Left ventricle myocardium inferior (tissue), 1 donor: ENCODE results near the gene MVB12A. TPM values are rescaled to one million over a fixed set of nuclear protein-coding genes. Genes with fewer than 3 reads are reported as not detected.

Experiments
- DNase-seq: peaks from one replicate; pipeline ENCODE4 v3.0.0-alpha.2; 2020
- H3K27ac ChIP-seq: fragments of 200-600 bp; replicated peaks from 2 replicates; pipeline ENCODE4 v1.8.0; 2021
- H3K27me3 ChIP-seq: fragments of 200-600 bp; 2 replicates; pipeline ENCODE4 v1.8.0; 2021; ENCODE audit warnings: low read depth
- H3K36me3 ChIP-seq: fragments of 200-600 bp; 2 replicates; pipeline ENCODE4 v1.8.0; 2021
- H3K4me1 ChIP-seq: fragments of 200-600 bp; 2 replicates; pipeline ENCODE4 v1.8.0; 2021
- H3K4me3 ChIP-seq: fragments of 200-600 bp; 2 replicates; pipeline ENCODE4 v1.8.0; 2021; ENCODE audit warnings: mild to moderate bottlenecking, moderate library complexity
- H3K9me3 ChIP-seq: fragments of 200-600 bp; replicated peaks from 2 replicates; pipeline ENCODE4 v1.8.0; 2021
- intact Hi-C: fragments of 100-400 bp; cut with micrococcal nuclease; formaldehyde crosslinking; loops from one replicate; pipeline ENCODE4 v1.11.0; 2022
- total RNA-seq: library from RNA; stranded (reverse); fragmentation: NEBNext Ultra II Directional; extraction: Animal tissue kit (Norgen Biotek cat#: 25700); gene quantifications from one replicate; pipeline ENCODE4 v1.2.1, GENCODE V29; 2021
- TF ChIP-seq, protein P1 (sequence below): fragments of 200-600 bp; IDR thresholded peaks from 2 replicates; pipeline ENCODE4 v1.8.0; 2021; ENCODE audit warnings: antibody characterized with exemption, mild to moderate bottlenecking, borderline replicate concordance
- donor health status: DM: no; HTN: yes; CAD: no; lungs with severe emphysema.

Gene MVB12A
- total RNA-seq, 1 donor from 2014 or later = 19.6 TPM

DNA sequence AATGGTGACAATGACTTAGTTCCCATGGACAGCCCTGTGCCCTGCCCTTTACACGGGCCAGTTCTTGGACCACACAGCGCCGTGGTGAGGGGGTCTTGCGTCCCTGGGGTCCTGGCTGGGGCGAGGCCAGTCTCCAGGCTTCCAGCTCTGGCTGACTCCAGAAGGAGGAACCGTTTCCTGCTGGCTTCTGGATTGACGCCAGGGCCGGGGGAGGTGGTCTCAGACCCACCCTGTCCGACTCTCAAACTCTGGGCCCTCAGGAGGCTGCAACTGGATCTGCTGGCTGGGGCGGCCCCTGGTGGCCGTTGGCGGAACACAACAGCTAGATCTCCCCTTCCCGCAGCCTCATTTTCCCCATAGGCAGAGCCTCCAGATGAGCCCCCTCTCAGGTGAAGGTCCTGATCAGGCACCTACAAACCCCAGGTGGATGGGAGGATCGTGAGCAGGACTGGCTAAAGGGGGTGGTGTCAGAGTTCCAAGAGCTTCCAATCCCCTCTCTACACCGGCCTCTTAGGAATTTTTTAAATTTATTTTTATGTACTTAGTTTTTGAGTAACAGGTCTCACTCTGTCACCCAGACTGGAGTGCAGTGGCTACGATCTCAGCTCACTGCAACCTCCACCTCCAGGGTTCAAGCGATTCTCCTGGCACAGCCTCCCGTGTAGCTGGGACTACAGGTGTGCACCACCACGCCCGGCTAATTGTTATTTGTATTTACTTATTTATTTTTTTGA, 33.8 kb upstream of the MVB12A start:
- intact Hi-C loops = loop anchor here (2.0 to 10.0 kb wide), 2 partner anchors 39 to 91 kb away; no protein-coding TSS in a partner anchor
- no peak overlapping the region for H3K27ac ChIP-seq
- H3K27me3 ChIP-seq = peaks cover 7% of the 10 kb centered on the region
- peak; percentile 56 for DNase-seq
- H3K9me3 ChIP-seq = peaks cover 12% of the 10 kb centered on the region
- TF ChIP-seq, protein P1, sequence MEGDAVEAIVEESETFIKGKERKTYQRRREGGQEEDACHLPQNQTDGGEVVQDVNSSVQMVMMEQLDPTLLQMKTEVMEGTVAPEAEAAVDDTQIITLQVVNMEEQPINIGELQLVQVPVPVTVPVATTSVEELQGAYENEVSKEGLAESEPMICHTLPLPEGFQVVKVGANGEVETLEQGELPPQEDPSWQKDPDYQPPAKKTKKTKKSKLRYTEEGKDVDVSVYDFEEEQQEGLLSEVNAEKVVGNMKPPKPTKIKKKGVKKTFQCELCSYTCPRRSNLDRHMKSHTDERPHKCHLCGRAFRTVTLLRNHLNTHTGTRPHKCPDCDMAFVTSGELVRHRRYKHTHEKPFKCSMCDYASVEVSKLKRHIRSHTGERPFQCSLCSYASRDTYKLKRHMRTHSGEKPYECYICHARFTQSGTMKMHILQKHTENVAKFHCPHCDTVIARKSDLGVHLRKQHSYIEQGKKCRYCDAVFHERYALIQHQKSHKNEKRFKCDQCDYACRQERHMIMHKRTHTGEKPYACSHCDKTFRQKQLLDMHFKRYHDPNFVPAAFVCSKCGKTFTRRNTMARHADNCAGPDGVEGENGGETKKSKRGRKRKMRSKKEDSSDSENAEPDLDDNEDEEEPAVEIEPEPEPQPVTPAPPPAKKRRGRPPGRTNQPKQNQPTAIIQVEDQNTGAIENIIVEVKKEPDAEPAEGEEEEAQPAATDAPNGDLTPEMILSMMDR = peak; percentile 94
- no peak overlapping the region for H3K4me3 ChIP-seq
- peaks cover 26% of the 10 kb centered on the region for H3K4me1 ChIP-seq
- H3K36me3 ChIP-seq = no peaks in the 10 kb centered on the region

GRCh38 chr19:17389288-17389687, 30.6 kb upstream of the MVB12A start:
- no peak overlapping the region for H3K27ac ChIP-seq
- no peak overlapping the region for H3K4me3 ChIP-seq
- intact Hi-C loops = loop anchor here (10.0 kb wide), 1 partner anchor 94 kb away; no protein-coding TSS in a partner anchor
- H3K9me3 ChIP-seq = peaks cover 12% of the 10 kb centered on the region
- H3K4me1 ChIP-seq = peaks cover 30% of the 10 kb centered on the region
- H3K27me3 ChIP-seq = peaks cover 38% of the 10 kb centered on the region
- DNase-seq = no peak
- no peaks in the 10 kb centered on the region for H3K36me3 ChIP-seq
- TF ChIP-seq, protein P1 = no peak

DNA sequence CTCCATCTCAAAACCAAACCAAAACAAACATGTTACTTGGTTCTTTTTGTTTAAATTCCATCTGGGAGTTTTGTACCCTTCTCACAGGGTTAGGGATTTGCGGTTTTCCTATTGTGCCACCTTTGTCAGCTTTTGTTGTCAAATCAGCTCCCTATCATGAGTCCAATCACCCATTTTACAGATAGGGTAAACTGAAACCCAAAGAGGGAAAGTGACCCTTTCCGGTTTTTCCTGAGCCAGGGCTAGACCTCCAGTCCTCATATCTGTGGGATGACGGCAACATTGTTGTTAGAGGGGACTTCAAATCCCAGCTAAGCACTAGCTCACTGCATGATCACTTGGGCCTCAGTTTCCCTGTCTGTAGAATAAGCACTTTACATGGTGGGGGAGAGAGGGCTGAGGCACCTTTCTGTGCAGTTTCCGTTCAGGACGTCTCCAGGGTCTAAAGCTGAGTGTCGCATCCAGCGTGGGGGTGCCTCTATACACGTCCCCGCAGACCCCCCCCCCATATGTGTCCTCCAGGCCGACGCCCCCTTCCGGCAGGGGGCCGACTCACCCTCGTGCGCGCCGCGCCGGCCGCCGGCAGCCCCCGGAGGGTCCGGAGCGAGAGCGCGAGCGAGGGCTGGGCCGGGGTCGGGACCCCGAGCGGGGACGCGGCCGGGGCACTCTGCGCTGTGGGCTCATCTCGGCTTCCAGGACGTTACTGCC, 29.7 kb upstream of the MVB12A start:
- Histone ChIP-seq H3K27ac (no peak overlapping the region), H3K36me3 (no peaks in the 10 kb centered on the region), H3K9me3 (peaks cover 12% of the 10 kb centered on the region), H3K4me3 (peak overlapping the region; percentile 64), H3K27me3 (peaks cover 46% of the 10 kb centered on the region), H3K4me1 (peaks cover 38% of the 10 kb centered on the region)
- TF ChIP-seq, protein P1 = no peak
- DNase-seq = no peak
- intact Hi-C loops = loop anchor here (10.0 kb wide), 1 partner anchor 95 kb away; no protein-coding TSS in a partner anchor

- peak overlapping the region; percentile 30 for H3K27ac ChIP-seq
- peaks cover 35% of the 10 kb centered on the region for H3K4me1 ChIP-seq
- H3K9me3 ChIP-seq = peaks cover 12% of the 10 kb centered on the region
- H3K27me3 ChIP-seq = peaks cover 48% of the 10 kb centered on the region
- no peaks in the 10 kb centered on the region for H3K36me3 ChIP-seq
- peak; percentile 89 for DNase-seq
- intact Hi-C loops = no loop called here
- TF ChIP-seq, protein P1 = peak; percentile 79
- H3K4me3 ChIP-seq = peak overlapping the region; percentile 64
Observed at GRCh38 chr19:17390665-17391370, 29.0 kb upstream of the MVB12A start.
